GM12878 (cell line): ENCODE data around the gene FGF12.

Experiments
- JUNB ChIP-seq: IDR thresholded peaks from 2 replicates; pipeline ENCODE4 v1.6.1; 2016; ENCODE audit warnings: antibody characterized with exemption, mild to moderate bottlenecking
- KDM1A ChIP-seq: fragments of 200-600 bp; sonication (generic); IDR thresholded peaks from 2 replicates; pipeline ENCODE4 v1.6.1; 2016; ENCODE audit warnings: borderline replicate concordance
- RB1 ChIP-seq: fragments of 450-650 bp; formaldehyde crosslinking; IDR thresholded peaks from 2 replicates; pipeline ENCODE4 v1.6.1; 2017; ENCODE audit warnings: mild to moderate bottlenecking, borderline replicate concordance
- TAF1 ChIP-seq: IDR thresholded peaks from 2 replicates; pipeline ENCODE4 v1.6.1; 2011; ENCODE audit warnings: mild to moderate bottlenecking, low read depth, low read length, borderline replicate concordance
- ZBED1 ChIP-seq: IDR thresholded peaks from 2 replicates; pipeline ENCODE4 v1.6.1; 2016; ENCODE audit warnings: borderline replicate concordance
- TF ChIP-seq, protein P1 (sequence below), 3 experiments: IDR thresholded peaks in 2 of 3; conservative IDR thresholded peaks in 1 of 3; 2 replicates each; pipeline ENCODE4 v1.5.1; 2011; ENCODE audit warnings: low read depth in 3 of 3, low read length in 3 of 3, mild to moderate bottlenecking in 3 of 3, control low read depth in 2 of 3, moderate library complexity in 2 of 3, inconsistent platforms in 1 of 3, mixed read lengths in 1 of 3; ENCODE audit not compliant: control insufficient read depth in 2 of 3, insufficient read depth in 1 of 3; ENCODE audit errors: extremely low read depth in 1 of 3

DNA sequence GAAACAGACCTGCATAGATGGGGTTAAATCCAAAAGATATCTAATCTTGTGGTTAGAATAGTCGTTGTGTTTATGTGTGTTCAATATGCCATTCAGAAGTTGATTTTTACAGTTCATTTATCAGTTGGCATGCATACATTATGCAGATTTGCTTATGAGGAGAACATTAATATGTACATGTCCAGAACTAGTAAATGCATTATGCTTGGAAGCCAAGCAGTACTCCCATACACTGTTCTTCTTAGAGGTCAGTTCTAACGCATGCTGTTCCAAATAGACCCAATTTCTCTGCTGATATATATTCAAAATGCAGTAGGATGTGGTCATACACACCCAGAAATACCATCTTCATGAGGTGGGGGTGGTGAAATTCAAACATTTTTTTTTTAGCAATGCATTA, 956 bp downstream of the FGF12 start:
- TF ChIP-seq, protein P1, sequence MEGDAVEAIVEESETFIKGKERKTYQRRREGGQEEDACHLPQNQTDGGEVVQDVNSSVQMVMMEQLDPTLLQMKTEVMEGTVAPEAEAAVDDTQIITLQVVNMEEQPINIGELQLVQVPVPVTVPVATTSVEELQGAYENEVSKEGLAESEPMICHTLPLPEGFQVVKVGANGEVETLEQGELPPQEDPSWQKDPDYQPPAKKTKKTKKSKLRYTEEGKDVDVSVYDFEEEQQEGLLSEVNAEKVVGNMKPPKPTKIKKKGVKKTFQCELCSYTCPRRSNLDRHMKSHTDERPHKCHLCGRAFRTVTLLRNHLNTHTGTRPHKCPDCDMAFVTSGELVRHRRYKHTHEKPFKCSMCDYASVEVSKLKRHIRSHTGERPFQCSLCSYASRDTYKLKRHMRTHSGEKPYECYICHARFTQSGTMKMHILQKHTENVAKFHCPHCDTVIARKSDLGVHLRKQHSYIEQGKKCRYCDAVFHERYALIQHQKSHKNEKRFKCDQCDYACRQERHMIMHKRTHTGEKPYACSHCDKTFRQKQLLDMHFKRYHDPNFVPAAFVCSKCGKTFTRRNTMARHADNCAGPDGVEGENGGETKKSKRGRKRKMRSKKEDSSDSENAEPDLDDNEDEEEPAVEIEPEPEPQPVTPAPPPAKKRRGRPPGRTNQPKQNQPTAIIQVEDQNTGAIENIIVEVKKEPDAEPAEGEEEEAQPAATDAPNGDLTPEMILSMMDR (IDR thresholded peaks at IDR 0.05 in 2 of 3, conservative IDR thresholded peaks at IDR 0.05 in 1 of 3; ENCODE audit: control insufficient read depth in 2 of 3, extremely low read depth in 1 of 3, insufficient read depth in 1 of 3, low read depth in 3 of 3, low read length in 3 of 3), result no peak
- TF ChIP-seq JUNB (no peak), RB1 (no peak), TAF1 (no peak), KDM1A (no peak), ZBED1 (no peak)
